ENCODE results near the gene KLHL22.

- no peak for TF ChIP-seq CTCF (IDR thresholded peaks at IDR 0.05)
- no peak for TF ChIP-seq ZFX (IDR thresholded peaks at IDR 0.05; ENCODE audit: borderline replicate concordance)
These were observed 70.5 kb downstream of the KLHL22 start for GRCh38 chr22:20424932-20425565.
